Naive thymus-derived CD8-positive, alpha-beta T cell (primary cell): ENCODE data around the gene TSC22D3. TPM values are rescaled to one million over a fixed set of nuclear protein-coding genes. Genes with fewer than 3 reads are reported as not detected.
"Not testable (repeated sequence)": the region's sequence is repeated elsewhere in the genome, so short reads cannot be mapped to it uniquely, and the experiment has no call there.

Experiments used
- ATAC-seq, 2 donors: fragments of 150-1000 bp; cut with Tn5 transposase in 1 of 2; sonication (Bioruptor Pico), chemical (Tn5 transposase) in 1 of 2; 1 replicate in 1 of 2; 2 replicates in 1 of 2; pipeline ENCODE4 v1.10.0; 2021; ENCODE audit warnings: mild to moderate bottlenecking in 2 of 2, moderate library complexity in 2 of 2
- POLR2A ChIA-PET: fragments of 350-600 bp; sonication (Branson Sonifier 250); formaldehyde crosslinking; loops from one replicate; lab custom pipeline; 2021; ENCODE audit warnings: antibody characterized with exemption; lab: Charles Lee
- DNase-seq, 10 donors: peaks; one replicate each; pipeline versions ENCODE4 v3.0.0 to v3.0.0-alpha.2; 2020 to 2022
- H3K27ac Mint-ChIP-seq, 10 donors: one replicate each; pipeline ENCODE4 v1.8.0; 2020 to 2022; ENCODE audit warnings: mild to moderate bottlenecking in 10 of 10, mixed read lengths in 10 of 10, moderate library complexity in 4 of 10, inconsistent platforms in 1 of 10
- H3K27me3 Mint-ChIP-seq, 5 donors: one replicate each; pipeline ENCODE4 v1.8.0; 2021 to 2022; ENCODE audit warnings: mixed read lengths in 5 of 5
- H3K36me3 Mint-ChIP-seq, 3 donors: one replicate each; pipeline ENCODE4 v1.8.0; 2020 to 2022; ENCODE audit warnings: mixed read lengths in 3 of 3, mild to moderate bottlenecking in 2 of 3, inconsistent platforms in 1 of 3
- H3K4me1 Mint-ChIP-seq, 4 donors: one replicate each; pipeline ENCODE4 v1.8.0; 2021 to 2022; ENCODE audit warnings: mixed read lengths in 4 of 4
- H3K4me3 Mint-ChIP-seq, 10 donors: one replicate each; pipeline ENCODE4 v1.8.0; 2020 to 2022; ENCODE audit warnings: mild to moderate bottlenecking in 10 of 10, mixed read lengths in 10 of 10, moderate library complexity in 6 of 10, inconsistent platforms in 1 of 10
- H3K9me3 Mint-ChIP-seq, 9 donors: one replicate each; pipeline ENCODE4 v1.8.0; 2020 to 2022; ENCODE audit warnings: mixed read lengths in 9 of 9, mild to moderate bottlenecking in 3 of 9, inconsistent platforms in 1 of 9, moderate library complexity in 1 of 9
- polyA plus RNA-seq, 3 donors: library from polyadenylated mRNA; unstranded; fragments of 300-500 nt; fragmentation: Illumina TruSeq; gene quantifications; one replicate each; pipeline ENCODE4 v1.2.3, GENCODE V29; 2021
- total RNA-seq, 8 experiments: library from RNA in 2 of 8; stranded (reverse) in 2 of 8; gene quantifications; one replicate each; pipeline ENCODE4 v1.2.3 and lab custom pipeline; 2021 to 2026

The TSC22D3 gene
- total RNA-seq = 100 to 1,000 TPM; 196 to 214 TPM
- 100 to 1,000 TPM; 437 to 997 (median 737) TPM for polyA plus RNA-seq
- 46.9 to 3,332 (median 300) reads per million in 6 experiments for total RNA-seq (lab: John Stamatoyannopoulos, UW)

DNA sequence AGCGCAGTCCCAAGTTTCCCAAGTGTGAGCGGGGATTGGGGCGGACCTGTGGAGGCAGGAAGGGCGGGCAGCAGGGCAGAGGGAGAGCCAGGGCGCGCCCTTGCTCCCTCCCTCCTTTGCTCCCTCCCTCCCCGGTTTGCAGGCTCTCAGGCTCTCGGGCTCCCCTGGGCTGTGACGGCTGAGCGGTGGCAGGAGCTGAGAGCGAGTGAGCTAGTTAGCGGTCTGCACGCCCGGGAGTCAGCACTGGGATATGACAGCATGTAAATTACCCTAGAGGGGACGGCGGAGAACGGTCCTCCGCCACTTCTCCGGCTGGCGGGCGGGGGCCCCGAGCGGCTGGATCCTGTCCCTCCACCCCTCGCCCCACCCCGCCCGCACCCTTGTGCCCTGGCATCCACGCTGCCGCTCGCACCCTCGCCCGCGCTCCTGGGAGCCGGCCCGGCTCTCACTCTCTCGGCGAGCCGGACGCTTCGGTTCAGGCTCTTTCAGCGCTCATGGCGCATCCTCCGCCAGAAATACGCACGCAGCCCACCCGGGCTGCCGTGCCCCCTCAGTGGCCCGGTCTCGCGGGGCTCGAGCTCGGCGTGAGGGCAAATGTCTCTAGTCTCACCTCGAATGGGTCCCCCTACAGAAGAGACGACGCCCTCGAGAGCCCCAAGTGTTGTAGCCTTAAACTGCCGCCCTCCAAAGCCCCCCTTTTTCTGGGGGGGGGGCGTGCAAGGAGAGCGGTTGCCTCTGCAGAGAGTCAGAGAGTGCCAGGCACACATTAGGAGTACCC is at the start of gene TSC22D3:
Gene TSC22D3 (minus strand): TSS at position 54 of the 778 bp plus-strand sequence. CDS start 368 bp downstream, outside the sequence.
- peaks cover 0 to 13% (median 0%) of the 10 kb centered on the region in 3 donors for H3K36me3 Mint-ChIP-seq
- H3K27ac Mint-ChIP-seq = peak within 1 kb of the TSS; percentile 65 to 98 (median 96)
- peaks cover 13 to 31% (median 20%) of the 10 kb centered on the region in 4 donors for H3K4me1 Mint-ChIP-seq
- H3K4me3 Mint-ChIP-seq = peak within 1 kb of the TSS; percentile 86 to 96 (median 89)
- POLR2A ChIA-PET = interaction anchor here (0.6 to 4.6 kb wide), 19 partner anchors 9 to 658 kb away, joined by 3 to 90 read pairs (median 6); partner anchors contain the start of genes MID2, PRPS1 and RBM41
- ATAC-seq (peak; percentile 76 to 81), DNase-seq (peak; percentile 18 to 80 (median 62))
- H3K9me3 Mint-ChIP-seq = no peaks in the 10 kb centered on the region
- no peaks in the 10 kb centered on the region for H3K27me3 Mint-ChIP-seq

GRCh38 chrX:107823456-107823855 is 47.9 kb upstream of the TSC22D3 start:
- Mint-ChIP-seq H3K36me3 (no peaks in the 10 kb centered on the region), H3K9me3 (peaks cover 0 to 12% (median 0%) of the 10 kb centered on the region in 9 donors), H3K4me1 (peaks cover 11 to 36% (median 31%) of the 10 kb centered on the region in 4 donors), H3K27me3 (peaks cover 0 to 5% (median 0%) of the 10 kb centered on the region in 5 donors), H3K27ac (peak overlapping the region in 1 of 10 donors; percentile 5), H3K4me3 (peak overlapping the region in 4 of 10 donors; percentile 1 to 31 (median 18))
- ATAC-seq (no peak), DNase-seq (no peak)
- POLR2A ChIA-PET = no interaction called here

- DNase-seq (no peak), ATAC-seq (no peak)
- H3K27ac Mint-ChIP-seq = peak overlapping the region in 1 of 10 donors; percentile 5
- peaks cover 0 to 12% (median 0%) of the 10 kb centered on the region in 9 donors for H3K9me3 Mint-ChIP-seq
- peak overlapping the region in 1 of 10 donors; percentile 31 for H3K4me3 Mint-ChIP-seq
- peaks cover 11 to 35% (median 30%) of the 10 kb centered on the region in 4 donors for H3K4me1 Mint-ChIP-seq
- no peaks in the 10 kb centered on the region for H3K36me3 Mint-ChIP-seq
- POLR2A ChIA-PET = interaction anchor here (0.6 kb wide), 1 partner anchor 79 kb away, joined by 3 read pairs; no protein-coding TSS in a partner anchor
- peaks cover 0 to 5% (median 0%) of the 10 kb centered on the region in 5 donors for H3K27me3 Mint-ChIP-seq
Measured at GRCh38 chrX:107823042-107823441, 47.5 kb upstream of the TSC22D3 start.

DNA sequence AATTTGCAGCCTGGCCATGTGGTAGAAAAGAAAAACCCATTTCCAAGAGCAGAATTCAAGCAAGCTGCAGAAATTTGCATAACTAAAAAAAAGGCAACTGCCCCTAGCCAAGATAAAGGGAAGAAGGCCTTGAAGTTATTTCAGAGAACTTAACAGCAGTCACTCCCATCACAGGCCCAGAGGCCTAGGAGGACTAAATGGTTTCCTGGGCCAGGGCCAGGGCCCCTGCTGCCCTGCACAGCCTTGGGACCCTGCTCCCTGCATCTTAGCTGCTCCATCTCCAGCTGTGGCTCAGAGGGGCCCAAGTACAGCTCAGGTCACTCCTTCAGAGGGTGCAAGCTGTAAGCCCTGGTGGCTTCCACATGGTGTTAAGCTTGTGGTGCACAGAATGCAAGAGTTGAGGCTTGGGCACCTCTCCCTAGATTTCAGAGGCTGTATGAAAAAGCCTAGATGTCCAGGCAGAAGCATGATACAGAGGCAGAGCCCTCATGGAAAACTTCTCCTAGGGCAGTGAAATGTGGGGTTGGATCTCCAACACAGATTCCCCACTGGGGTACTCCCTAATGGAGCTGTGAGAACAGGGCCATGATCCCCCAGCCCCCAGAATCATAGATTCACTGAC is 43.4 kb upstream of the TSC22D3 start:
- Mint-ChIP-seq H3K4me1 (peaks cover 3 to 10% (median 5%) of the 10 kb centered on the region in 4 donors), H3K36me3 (no peaks in the 10 kb centered on the region), H3K9me3 (peaks cover 0 to 12% (median 0%) of the 10 kb centered on the region in 9 donors), H3K27me3 (peaks cover 0 to 2% (median 0%) of the 10 kb centered on the region in 5 donors), H3K4me3 (no peak overlapping the region), H3K27ac (no peak overlapping the region)
- DNase-seq = no peak
- POLR2A ChIA-PET = no interaction called here
- ATAC-seq = no peak

- H3K4me1 Mint-ChIP-seq, H3K27ac Mint-ChIP-seq, H3K9me3 Mint-ChIP-seq, DNase-seq, H3K4me3 Mint-ChIP-seq, H3K36me3 Mint-ChIP-seq, ATAC-seq, POLR2A ChIA-PET: not testable (repeated sequence)
- peaks cover 4 to 18% (median 12%) of the 10 kb centered on the region in 5 donors for H3K27me3 Mint-ChIP-seq
Measured at GRCh38 chrX:107810053-107810452, 34.5 kb upstream of the TSC22D3 start.

DNA sequence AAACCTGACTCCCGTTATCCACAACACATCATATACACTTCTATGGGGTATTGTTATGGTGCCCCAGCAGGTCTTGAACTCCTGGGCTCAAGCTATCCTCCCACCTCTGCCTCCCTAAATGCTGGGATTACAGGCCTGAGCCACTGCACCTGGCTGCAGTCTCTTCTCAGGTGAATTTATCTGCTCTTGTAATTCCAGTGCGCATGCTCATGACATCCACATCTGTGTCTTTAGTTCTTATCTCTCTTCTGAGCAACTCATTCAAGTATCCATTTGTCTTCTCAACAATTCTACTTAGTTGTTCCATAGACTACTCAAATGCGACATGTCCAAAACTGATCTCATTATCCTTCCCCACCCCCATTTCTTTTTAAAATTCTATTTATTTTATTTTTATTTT is 29.6 kb upstream of the TSC22D3 start:
- peaks cover 0 to 11% (median 7%) of the 10 kb centered on the region in 5 donors for H3K27me3 Mint-ChIP-seq
- no peaks in the 10 kb centered on the region for H3K36me3 Mint-ChIP-seq
- H3K27ac Mint-ChIP-seq = no peak overlapping the region
- POLR2A ChIA-PET = no interaction called here
- peaks cover 0 to 16% (median 0%) of the 10 kb centered on the region in 9 donors for H3K9me3 Mint-ChIP-seq
- DNase-seq (no peak), ATAC-seq (no peak)
- H3K4me1 Mint-ChIP-seq = no peaks in the 10 kb centered on the region
- no peak overlapping the region for H3K4me3 Mint-ChIP-seq

DNA sequence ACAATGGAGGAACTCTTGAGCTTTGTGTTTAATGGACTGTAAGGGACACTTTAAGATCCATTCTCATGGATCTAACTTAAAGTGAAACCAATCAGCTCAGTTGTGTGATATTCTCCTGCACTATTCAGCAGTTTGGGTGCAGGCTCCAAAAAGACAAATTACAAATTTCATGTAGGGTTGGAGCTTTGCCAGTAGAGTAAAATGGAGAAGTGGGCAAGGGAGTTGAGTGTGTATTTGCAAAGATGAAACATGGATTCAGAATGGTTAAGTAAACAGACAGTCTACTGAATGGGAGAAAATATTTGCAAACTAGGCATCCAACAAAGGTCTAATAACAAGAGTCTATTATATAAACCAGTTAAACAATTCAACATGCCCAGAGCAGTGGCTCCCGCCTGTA is 28.8 kb upstream of the TSC22D3 start:
- DNase-seq (no peak), ATAC-seq (no peak)
- Mint-ChIP-seq H3K9me3 (peaks cover 0 to 16% (median 0%) of the 10 kb centered on the region in 9 donors), H3K4me1 (no peaks in the 10 kb centered on the region), H3K36me3 (no peaks in the 10 kb centered on the region), H3K27me3 (peaks cover 0 to 11% (median 7%) of the 10 kb centered on the region in 5 donors), H3K27ac (no peak overlapping the region), H3K4me3 (no peak overlapping the region)
- POLR2A ChIA-PET = no interaction called here

DNA sequence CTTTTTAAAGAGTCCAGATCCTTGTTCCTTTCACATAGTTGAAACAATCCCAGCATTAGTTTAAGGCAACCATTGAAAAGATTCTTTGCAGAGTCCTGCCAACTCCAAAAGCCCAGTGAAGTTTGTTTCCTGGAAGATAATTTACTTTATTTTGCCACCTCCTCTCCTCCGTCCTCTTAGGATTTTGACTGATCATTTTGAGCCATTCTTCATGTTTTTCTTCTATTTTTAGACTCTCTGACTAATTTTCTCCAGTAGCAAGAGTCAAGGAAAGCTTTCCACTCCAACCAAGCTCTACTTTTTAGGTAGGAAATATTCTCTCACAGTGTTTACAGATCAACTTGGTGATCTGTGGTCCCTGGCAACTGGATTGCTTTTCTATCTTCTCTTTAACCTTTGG is 12.2 kb upstream of the TSC22D3 start:
- Mint-ChIP-seq H3K27ac (no peak overlapping the region), H3K27me3 (peaks cover 0 to 5% (median 4%) of the 10 kb centered on the region in 5 donors), H3K4me3 (no peak overlapping the region), H3K4me1 (no peaks in the 10 kb centered on the region), H3K9me3 (no peaks in the 10 kb centered on the region), H3K36me3 (no peaks in the 10 kb centered on the region)
- ATAC-seq (no peak), DNase-seq (no peak)
- POLR2A ChIA-PET = no interaction called here

DNA sequence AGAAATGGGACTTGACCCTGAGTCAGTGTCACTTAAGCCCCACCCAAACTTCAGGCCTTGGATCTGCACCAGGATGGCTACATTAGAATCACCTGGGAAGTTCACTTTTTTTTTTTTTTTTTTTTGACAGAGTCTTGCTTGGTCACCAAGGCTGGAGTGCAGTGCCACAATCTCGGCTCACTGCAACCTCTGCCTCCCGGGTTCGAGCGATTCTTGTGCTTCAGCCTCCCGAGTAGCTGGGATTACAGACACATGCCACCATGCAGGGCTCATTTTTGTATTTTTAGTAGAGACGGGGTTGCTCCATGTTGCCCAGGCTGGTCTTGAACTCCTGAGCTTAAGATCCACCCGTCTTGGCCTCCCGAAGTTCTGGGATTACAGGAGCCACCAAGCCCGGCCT is 4.9 kb upstream of the TSC22D3 start:
- Mint-ChIP-seq H3K9me3 (no peaks in the 10 kb centered on the region), H3K27me3 (peaks cover 0 to 2% (median 0%) of the 10 kb centered on the region in 5 donors), H3K4me1 (peaks cover 4 to 14% (median 9%) of the 10 kb centered on the region in 4 donors), H3K27ac (no peak overlapping the region), H3K4me3 (no peak overlapping the region), H3K36me3 (no peaks in the 10 kb centered on the region)
- DNase-seq = no peak
- no peak for ATAC-seq
- POLR2A ChIA-PET = no interaction called here

DNA sequence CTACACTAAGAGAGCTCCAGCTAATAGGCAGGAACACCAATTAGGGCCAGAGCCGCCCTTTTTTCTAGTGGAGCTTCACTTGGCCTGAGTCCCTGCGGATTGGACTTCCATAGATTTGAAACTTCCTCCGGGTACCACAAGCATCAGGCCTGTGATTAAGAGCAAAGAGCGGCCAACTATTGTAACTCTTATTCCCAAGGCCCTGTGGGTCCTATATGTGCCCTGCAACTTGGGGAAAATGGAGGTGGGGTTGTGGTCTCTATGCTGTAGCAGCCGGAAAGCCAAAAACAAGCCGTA is 1.9 kb upstream of the TSC22D3 start, which contains the start of gene NCBP2L:
Gene NCBP2L (plus strand): TSS at position 198 of the 297 bp plus-strand sequence. CDS start 16,488 bp downstream, outside the sequence.
- no peak for ATAC-seq
- Mint-ChIP-seq H3K27ac (peak within 1 kb of the TSS; percentile 65 to 98 (median 96)), H3K4me3 (peak within 1 kb of the TSS; percentile 86 to 96 (median 89)), H3K36me3 (peaks cover 0 to 2% (median 0%) of the 10 kb centered on the region in 3 donors), H3K9me3 (no peaks in the 10 kb centered on the region), H3K27me3 (no peaks in the 10 kb centered on the region), H3K4me1 (peaks cover 13 to 21% (median 20%) of the 10 kb centered on the region in 4 donors)
- POLR2A ChIA-PET = interaction anchor here (0.8 to 4.6 kb wide), 10 partner anchors 36 to 778 kb away, joined by 3 to 90 read pairs (median 6); partner anchors contain the start of gene MID2
- no peak for DNase-seq

GRCh38 chrX:107776649-107777535 is 1.3 kb upstream of the TSC22D3 start:
- no peaks in the 10 kb centered on the region for H3K9me3 Mint-ChIP-seq
- POLR2A ChIA-PET = interaction anchor here (0.7 to 4.6 kb wide), 15 partner anchors 10 to 778 kb away, joined by 3 to 90 read pairs (median 6); partner anchors contain the start of genes MID2 and PRPS1
- peaks cover 13 to 27% (median 20%) of the 10 kb centered on the region in 4 donors for H3K4me1 Mint-ChIP-seq
- H3K36me3 Mint-ChIP-seq = peaks cover 0 to 8% (median 0%) of the 10 kb centered on the region in 3 donors
- no peaks in the 10 kb centered on the region for H3K27me3 Mint-ChIP-seq
- peak overlapping the region; percentile 86 to 96 (median 89) for H3K4me3 Mint-ChIP-seq
- H3K27ac Mint-ChIP-seq = peak overlapping the region; percentile 65 to 98 (median 96)
- ATAC-seq = peak; percentile 65 to 68
- DNase-seq = peak; percentile 39 to 89 (median 76)
